Gastroesophageal sphincter (tissue), 4 donors: ENCODE data around the gene VPS26C. TPM values are rescaled to one million over a fixed set of nuclear protein-coding genes. Genes with fewer than 3 reads are reported as not detected.

Source experiments
- ATAC-seq: fragments of 150-250 bp; one replicate; pipeline ENCODE4 v1.9.1; 2016; ENCODE audit warnings: mild to moderate bottlenecking, moderate library complexity
- H3K27ac ChIP-seq, 4 donors: fragments of 200-600 bp; sonication (generic) in 3 of 4; 1 replicate in 3 of 4; 2 replicates in 1 of 4; pipeline ENCODE4 v1.5.1; 2016 to 2019
- H3K27me3 ChIP-seq: fragments of 200-600 bp; sonication (generic); one replicate; pipeline ENCODE4 v1.5.1; 2019
- H3K36me3 ChIP-seq, 2 donors: fragments of 200-600 bp; sonication (generic); one replicate each; pipeline ENCODE4 v1.5.1; 2019; ENCODE audit warnings: control low read depth in 1 of 2
- H3K4me1 ChIP-seq, 3 donors: fragments of 200-600 bp; sonication (generic); 1 replicate in 2 of 3; 2 replicates in 1 of 3; pipeline ENCODE4 v1.5.1; 2016 to 2019; ENCODE audit warnings: control low read depth in 2 of 3
- H3K4me3 ChIP-seq, 2 donors: fragments of 200-600 bp; sonication (generic); one replicate each; pipeline ENCODE4 v1.5.1; 2019; ENCODE audit warnings: mild to moderate bottlenecking in 1 of 2, moderate library complexity in 1 of 2
- H3K9me3 ChIP-seq, 3 donors: fragments of 200-600 bp; sonication (generic); one replicate each; pipeline ENCODE4 v1.5.1; 2017 to 2019; ENCODE audit warnings: control low read depth in 2 of 3
- EP300 ChIP-seq: sonication (generic); formaldehyde crosslinking; IDR thresholded peaks from one replicate; pipeline ENCODE4 v1.6.1; 2017; ENCODE audit warnings: antibody characterized with exemption, mild to moderate bottlenecking
- POLR2A ChIP-seq, 2 donors: fragments of 450-650 bp; IDR thresholded peaks; one replicate each; pipeline ENCODE4 v1.6.1; 2017; ENCODE audit warnings: antibody characterized with exemption in 2 of 2, mild to moderate bottlenecking in 2 of 2, moderate library complexity in 1 of 2
- POLR2AphosphoS5 ChIP-seq: sonication (generic); formaldehyde crosslinking; IDR thresholded peaks from one replicate; pipeline ENCODE4 v1.6.1; 2017; ENCODE audit warnings: antibody characterized with exemption
- WGBS, 2 donors: methylation state at CpG; one replicate each; pipeline ENCODE4 v1.1.5; 2018; ENCODE audit warnings: low coverage in 1 of 2; 5-methylcytosine and 5-hydroxymethylcytosine counted together
- total RNA-seq, 4 donors: library from RNA; depleted of rRNA; stranded (reverse); fragments of >200 nt; gene quantifications; one replicate each; pipeline ENCODE4 v1.1.0, GENCODE V29; 2016
- TF ChIP-seq, protein P1 (sequence below), 4 experiments: fragments of 200-600 bp in 2 of 4; fragments of 450-650 bp in 2 of 4; sonication (generic) in 1 of 4; IDR thresholded peaks; one replicate each; pipeline ENCODE4 v1.5.1; 2017 to 2019; ENCODE audit warnings: antibody characterized with exemption in 4 of 4, mild to moderate bottlenecking in 2 of 4, moderate library complexity in 2 of 4

Gene VPS26C
- total RNA-seq, 4 donors from 2014 or later, result 67.0 to 72.3 (median 68.4) TPM

GRCh38 chr21:37245151-37245550, 22.0 kb downstream of the VPS26C start:
- H3K36me3 ChIP-seq, result peaks cover 0 to 17% of the 10 kb centered on the region in 2 donors
- ATAC-seq, result no peak
- H3K27me3 ChIP-seq, result no peaks in the 10 kb centered on the region
- H3K4me3 ChIP-seq, result no peak overlapping the region
- H3K9me3 ChIP-seq, result no peaks in the 10 kb centered on the region
- H3K4me1 ChIP-seq, result peaks cover 0 to 13% (median 0%) of the 10 kb centered on the region in 3 donors
- TF ChIP-seq, protein P1, sequence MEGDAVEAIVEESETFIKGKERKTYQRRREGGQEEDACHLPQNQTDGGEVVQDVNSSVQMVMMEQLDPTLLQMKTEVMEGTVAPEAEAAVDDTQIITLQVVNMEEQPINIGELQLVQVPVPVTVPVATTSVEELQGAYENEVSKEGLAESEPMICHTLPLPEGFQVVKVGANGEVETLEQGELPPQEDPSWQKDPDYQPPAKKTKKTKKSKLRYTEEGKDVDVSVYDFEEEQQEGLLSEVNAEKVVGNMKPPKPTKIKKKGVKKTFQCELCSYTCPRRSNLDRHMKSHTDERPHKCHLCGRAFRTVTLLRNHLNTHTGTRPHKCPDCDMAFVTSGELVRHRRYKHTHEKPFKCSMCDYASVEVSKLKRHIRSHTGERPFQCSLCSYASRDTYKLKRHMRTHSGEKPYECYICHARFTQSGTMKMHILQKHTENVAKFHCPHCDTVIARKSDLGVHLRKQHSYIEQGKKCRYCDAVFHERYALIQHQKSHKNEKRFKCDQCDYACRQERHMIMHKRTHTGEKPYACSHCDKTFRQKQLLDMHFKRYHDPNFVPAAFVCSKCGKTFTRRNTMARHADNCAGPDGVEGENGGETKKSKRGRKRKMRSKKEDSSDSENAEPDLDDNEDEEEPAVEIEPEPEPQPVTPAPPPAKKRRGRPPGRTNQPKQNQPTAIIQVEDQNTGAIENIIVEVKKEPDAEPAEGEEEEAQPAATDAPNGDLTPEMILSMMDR (IDR thresholded peaks at IDR 0.05), result no peak
- TF ChIP-seq EP300 (no peak), POLR2A (IDR thresholded peaks at IDR 0.05) (no peak), POLR2AphosphoS5 (no peak)
- no peak overlapping the region for H3K27ac ChIP-seq
- WGBS, 2 donors, result 90 to 95% methylated on average over 8 of the region's 8 CpGs

- H3K27ac ChIP-seq, result no peak overlapping the region
- WGBS, 2 donors, result 69% methylated on average over 9 of the region's 12 CpGs; no CpG with 5 or more reads in 1 of the 2 donors
- TF ChIP-seq, protein P1 (IDR thresholded peaks at IDR 0.05), result no peak
- TF ChIP-seq EP300 (no peak), POLR2AphosphoS5 (no peak), POLR2A (IDR thresholded peaks at IDR 0.05) (no peak)
- peaks cover 0 to 13% (median 0%) of the 10 kb centered on the region in 3 donors for H3K4me1 ChIP-seq
- no peaks in the 10 kb centered on the region for H3K9me3 ChIP-seq
- H3K36me3 ChIP-seq, result peaks cover 0 to 23% of the 10 kb centered on the region in 2 donors
- no peak overlapping the region for H3K4me3 ChIP-seq
- no peak for ATAC-seq
- no peaks in the 10 kb centered on the region for H3K27me3 ChIP-seq
These were observed 22.5 kb downstream of the VPS26C start for GRCh38 chr21:37244501-37245095.

DNA sequence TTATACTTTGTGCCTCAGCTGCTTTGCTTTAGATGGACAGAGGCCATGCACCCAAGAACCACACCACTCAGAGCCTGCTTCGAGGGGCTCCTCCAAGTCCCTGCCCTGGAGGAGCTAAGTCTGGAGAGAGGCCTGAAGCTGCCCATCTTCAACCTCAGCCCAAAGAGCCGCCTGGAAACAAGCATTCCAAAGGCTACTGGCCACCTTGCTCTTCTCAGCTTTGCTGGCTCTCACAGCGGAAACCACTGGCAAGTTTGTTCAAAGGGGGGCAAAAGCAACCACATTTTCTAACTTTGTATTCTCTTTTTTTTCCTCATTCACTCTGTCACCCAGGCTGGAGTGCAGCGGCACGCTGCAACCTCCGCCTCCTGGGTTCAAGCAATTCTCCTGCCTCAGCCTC, 23.2 kb downstream of the VPS26C start:
- H3K36me3 ChIP-seq, result peaks cover 0 to 29% of the 10 kb centered on the region in 2 donors
- WGBS, 2 donors, result 90 to 100% methylated on average over 5 to 6 of the region's 6 CpGs

DNA sequence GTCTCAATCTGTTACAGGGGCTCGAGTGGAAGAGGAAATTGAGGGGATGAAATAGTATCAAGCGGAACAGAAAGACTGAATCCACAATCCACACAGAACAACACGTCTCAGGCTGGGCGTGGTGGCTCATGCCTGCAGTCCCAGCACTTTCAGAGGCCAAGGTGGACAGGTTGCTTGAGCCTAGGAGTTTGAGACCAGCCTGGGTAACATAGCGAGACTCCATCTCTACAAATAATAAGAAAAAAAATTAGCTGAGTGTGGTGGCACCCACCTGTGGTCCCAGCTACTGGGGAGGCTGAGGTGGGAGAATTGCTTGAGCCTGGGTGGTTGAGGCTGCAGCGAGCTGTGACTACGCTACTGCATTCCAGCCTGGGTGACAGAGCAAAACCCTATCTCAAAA, 25.7 kb downstream of the VPS26C start:
- no peak overlapping the region for H3K27ac ChIP-seq
- H3K4me3 ChIP-seq, result no peak overlapping the region
- H3K27me3 ChIP-seq, result no peaks in the 10 kb centered on the region
- WGBS, 2 donors, result 91 to 100% methylated on average over 2 to 6 of the region's 7 CpGs
- no peak for ATAC-seq
- peaks cover 0 to 4% (median 0%) of the 10 kb centered on the region in 3 donors for H3K4me1 ChIP-seq
- TF ChIP-seq, protein P1 (IDR thresholded peaks at IDR 0.05), result no peak
- no peak for TF ChIP-seq EP300
- no peak for TF ChIP-seq POLR2A (IDR thresholded peaks at IDR 0.05)
- TF ChIP-seq POLR2AphosphoS5, result no peak
- no peaks in the 10 kb centered on the region for H3K9me3 ChIP-seq
- H3K36me3 ChIP-seq, result peaks cover 0 to 54% of the 10 kb centered on the region in 2 donors

More for the DNA sequence above, 23.2 kb downstream of the VPS26C start:
- H3K9me3 ChIP-seq, result no peaks in the 10 kb centered on the region
- H3K4me3 ChIP-seq, result no peak overlapping the region
- H3K27ac ChIP-seq, result no peak overlapping the region
- peaks cover 0 to 13% (median 0%) of the 10 kb centered on the region in 3 donors for H3K4me1 ChIP-seq
- no peak for TF ChIP-seq POLR2A (IDR thresholded peaks at IDR 0.05)
- no peak for TF ChIP-seq POLR2AphosphoS5
- no peak for TF ChIP-seq EP300
- TF ChIP-seq, protein P1 (IDR thresholded peaks at IDR 0.05), result no peak
- no peaks in the 10 kb centered on the region for H3K27me3 ChIP-seq
- no peak for ATAC-seq

DNA sequence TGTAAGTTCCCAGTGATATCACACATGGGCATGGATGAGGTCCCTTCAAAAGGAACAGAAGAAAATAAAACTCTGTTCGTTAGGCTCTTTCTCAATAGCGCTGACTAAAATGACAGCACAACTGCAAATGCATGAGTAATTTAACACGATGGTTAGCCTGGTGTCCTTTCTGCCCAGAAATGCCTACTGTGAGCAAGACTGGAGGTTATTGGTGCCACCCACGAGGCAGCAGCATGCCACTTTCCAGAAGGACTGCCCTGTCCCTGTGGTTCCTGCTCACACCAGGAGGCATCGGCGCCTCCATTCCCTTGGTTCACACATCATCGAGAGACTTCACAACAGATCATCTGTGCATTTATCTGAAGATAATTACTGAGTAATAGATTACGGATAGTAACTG, 26.2 kb downstream of the VPS26C start:
- H3K27me3 ChIP-seq, result no peaks in the 10 kb centered on the region
- no peak overlapping the region for H3K4me3 ChIP-seq
- WGBS, 2 donors, result 96% methylated on average over 3 of the region's 8 CpGs; no CpG with 5 or more reads in 1 of the 2 donors
- peaks cover 0 to 4% (median 0%) of the 10 kb centered on the region in 3 donors for H3K4me1 ChIP-seq
- TF ChIP-seq POLR2A (IDR thresholded peaks at IDR 0.05) (no peak), POLR2AphosphoS5 (no peak)
- no peak overlapping the region for H3K27ac ChIP-seq
- H3K9me3 ChIP-seq, result no peaks in the 10 kb centered on the region
- peaks cover 0 to 58% of the 10 kb centered on the region in 2 donors for H3K36me3 ChIP-seq
- ATAC-seq, result no peak
